Measurements from ENCODE around the gene PAX7. TPM values are rescaled to one million over a fixed set of nuclear protein-coding genes. Genes with fewer than 3 reads are reported as not detected.

The PAX7 gene
- total and polyA plus RNA-seq, 9 of the 15 experiments (the other 6 are each of a cell fraction or from before 2014, with no cell fraction given), result not detected

GRCh38 chr1:18668750-18669404, 38.2 kb downstream of the PAX7 start (continued):
- TF ChIP-seq ZBTB9 (CRISPR knock-in tag; IDR thresholded peaks at IDR 0.05) (no peak), HMG20A (CRISPR knock-in tag; conservative IDR thresholded peaks at IDR 0.05) (no peak), ZNF668 (CRISPR knock-in tag; IDR thresholded peaks at IDR 0.05) (no peak), SIN3A (IDR thresholded peaks at IDR 0.05; ENCODE audit: borderline replicate concordance in 2 of 2, control insufficient read depth in 1 of 2, low read depth in 2 of 2, low read length in 2 of 2) (no peak), HIVEP1 (CRISPR knock-in tag; IDR thresholded peaks at IDR 0.05) (no peak), TEAD1 (CRISPR knock-in tag; IDR thresholded peaks at IDR 0.05) (no peak)
- TF ChIP-seq, protein P1, sequence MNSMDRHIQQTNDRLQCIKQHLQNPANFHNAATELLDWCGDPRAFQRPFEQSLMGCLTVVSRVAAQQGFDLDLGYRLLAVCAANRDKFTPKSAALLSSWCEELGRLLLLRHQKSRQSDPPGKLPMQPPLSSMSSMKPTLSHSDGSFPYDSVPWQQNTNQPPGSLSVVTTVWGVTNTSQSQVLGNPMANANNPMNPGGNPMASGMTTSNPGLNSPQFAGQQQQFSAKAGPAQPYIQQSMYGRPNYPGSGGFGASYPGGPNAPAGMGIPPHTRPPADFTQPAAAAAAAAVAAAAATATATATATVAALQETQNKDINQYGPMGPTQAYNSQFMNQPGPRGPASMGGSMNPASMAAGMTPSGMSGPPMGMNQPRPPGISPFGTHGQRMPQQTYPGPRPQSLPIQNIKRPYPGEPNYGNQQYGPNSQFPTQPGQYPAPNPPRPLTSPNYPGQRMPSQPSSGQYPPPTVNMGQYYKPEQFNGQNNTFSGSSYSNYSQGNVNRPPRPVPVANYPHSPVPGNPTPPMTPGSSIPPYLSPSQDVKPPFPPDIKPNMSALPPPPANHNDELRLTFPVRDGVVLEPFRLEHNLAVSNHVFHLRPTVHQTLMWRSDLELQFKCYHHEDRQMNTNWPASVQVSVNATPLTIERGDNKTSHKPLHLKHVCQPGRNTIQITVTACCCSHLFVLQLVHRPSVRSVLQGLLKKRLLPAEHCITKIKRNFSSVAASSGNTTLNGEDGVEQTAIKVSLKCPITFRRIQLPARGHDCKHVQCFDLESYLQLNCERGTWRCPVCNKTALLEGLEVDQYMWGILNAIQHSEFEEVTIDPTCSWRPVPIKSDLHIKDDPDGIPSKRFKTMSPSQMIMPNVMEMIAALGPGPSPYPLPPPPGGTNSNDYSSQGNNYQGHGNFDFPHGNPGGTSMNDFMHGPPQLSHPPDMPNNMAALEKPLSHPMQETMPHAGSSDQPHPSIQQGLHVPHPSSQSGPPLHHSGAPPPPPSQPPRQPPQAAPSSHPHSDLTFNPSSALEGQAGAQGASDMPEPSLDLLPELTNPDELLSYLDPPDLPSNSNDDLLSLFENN (IDR thresholded peaks at IDR 0.05; ENCODE audit: low read depth in 2 of 2, low read length in 2 of 2), result no peak
